Limb (tissue), 2 donors: ENCODE measurements around the gene UNK.
A peak's percentile ranks its signal among the peaks of the same experiment; 100 is the strongest.

Experiments
- DNase-seq, 2 donors: peaks; one replicate each; pipeline ENCODE4 v3.0.0-alpha.2; 2016; ENCODE audit errors: extremely low spot score in 2 of 2

The UNK gene

DNA sequence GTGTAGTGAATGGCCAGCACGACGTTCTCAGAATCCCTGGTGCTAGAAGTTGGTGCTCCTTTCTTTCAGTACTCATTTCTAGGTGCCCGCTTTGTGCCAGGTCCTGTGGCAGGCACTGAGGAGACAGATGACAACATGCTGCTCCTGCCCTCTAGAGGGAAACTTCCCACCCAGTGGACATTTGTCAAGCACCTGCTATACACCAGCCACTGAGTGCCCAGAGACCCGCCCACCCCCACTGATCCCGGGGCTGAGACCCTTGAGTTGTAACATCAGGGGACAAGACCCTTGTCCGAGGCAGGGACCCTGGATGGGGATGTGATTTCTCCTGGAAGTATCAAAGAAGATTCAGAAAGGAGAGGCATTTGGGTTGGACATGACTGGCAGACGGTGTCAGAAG is 34.5 kb downstream of the UNK start:
- DNase-seq, result no peak

DNA sequence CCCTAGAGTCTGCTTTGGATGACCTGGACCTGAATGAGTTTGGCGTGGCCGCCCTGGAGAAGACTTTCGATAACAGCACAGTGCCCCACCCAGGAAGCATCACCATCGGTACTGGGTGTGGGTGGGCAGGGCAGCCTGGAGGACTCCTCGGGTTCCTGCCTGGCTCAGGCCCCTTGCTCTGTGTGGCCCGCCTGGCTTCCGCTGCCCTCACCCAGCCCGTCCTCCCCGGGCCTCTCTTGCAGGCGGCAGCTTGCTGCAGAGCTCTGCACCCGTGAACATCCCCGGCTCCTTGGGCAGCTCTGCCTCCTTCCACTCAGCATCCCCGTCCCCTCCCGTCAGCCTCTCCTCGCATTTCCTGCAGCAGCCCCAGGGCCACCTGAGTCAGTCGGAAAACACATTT is 35.1 kb downstream of the UNK start:
- no peak for DNase-seq

DNA sequence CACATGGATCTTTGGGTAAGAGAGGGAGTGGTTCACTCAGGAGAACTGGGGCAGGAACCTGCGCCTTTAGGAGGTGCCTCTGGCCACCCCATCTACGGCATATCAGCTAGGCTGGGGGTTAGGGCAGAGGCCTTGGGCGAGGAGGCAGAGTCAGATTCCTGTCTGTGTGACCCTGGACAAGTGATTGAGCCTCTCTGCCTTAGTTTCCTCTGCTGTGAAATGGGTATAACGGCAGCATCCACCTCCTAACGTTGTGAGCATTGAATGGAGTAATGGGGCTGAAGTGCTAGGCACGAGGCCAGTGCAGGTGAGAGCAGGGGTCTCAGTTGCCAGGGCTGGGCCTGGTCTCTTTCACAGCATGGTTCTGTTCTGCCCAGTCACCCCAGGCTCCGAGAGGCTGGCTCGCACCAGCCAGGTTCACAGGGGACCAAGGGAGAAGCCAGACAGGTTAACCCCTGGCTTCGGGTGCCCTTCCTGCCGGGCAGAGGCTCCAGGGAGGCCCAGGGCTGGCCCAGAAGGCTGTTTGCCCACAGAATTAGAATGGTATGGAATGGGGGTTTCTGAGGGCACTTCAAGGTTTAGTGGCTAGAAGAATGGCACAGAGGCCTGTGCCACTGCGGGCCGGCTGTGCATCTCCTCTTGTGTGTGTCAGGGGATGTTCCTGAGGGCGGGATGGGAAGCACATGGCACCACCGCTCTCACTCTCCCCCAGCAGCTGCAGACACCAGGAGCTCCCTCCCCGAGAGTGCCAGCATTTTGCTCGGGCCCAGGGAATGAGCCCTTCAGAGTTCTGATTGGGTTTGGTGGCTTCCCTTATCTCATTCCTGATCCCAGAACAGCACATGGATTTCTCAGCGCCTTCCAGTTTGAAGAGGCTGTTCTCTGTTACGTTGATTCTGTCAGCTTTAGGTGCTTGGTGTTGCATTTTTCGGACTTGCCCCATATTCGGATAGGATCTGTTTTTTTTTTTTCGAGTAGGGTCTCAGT is 35.8 kb downstream of the UNK start:
- DNase-seq, result no peak

DNA sequence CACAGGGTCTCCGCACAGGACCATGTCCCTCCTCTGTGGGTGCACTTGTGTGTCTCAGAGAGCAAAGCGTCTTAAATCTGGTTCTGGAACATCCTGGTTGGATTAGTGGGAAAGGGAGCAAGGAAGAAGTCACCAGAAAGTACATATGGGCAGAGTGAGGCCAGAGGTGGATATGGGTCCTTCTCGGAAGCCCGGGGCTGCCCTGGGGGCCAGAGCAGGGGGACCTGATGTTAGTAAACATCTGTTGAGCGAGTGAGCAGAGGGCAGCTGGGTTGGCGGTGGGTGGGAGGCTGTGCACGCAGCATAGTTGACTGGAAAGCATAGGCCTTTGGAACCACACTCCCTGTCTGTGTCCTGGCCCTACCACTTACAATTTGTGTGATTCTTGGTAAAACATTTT is 36.9 kb downstream of the UNK start:
- no peak for DNase-seq

DNA sequence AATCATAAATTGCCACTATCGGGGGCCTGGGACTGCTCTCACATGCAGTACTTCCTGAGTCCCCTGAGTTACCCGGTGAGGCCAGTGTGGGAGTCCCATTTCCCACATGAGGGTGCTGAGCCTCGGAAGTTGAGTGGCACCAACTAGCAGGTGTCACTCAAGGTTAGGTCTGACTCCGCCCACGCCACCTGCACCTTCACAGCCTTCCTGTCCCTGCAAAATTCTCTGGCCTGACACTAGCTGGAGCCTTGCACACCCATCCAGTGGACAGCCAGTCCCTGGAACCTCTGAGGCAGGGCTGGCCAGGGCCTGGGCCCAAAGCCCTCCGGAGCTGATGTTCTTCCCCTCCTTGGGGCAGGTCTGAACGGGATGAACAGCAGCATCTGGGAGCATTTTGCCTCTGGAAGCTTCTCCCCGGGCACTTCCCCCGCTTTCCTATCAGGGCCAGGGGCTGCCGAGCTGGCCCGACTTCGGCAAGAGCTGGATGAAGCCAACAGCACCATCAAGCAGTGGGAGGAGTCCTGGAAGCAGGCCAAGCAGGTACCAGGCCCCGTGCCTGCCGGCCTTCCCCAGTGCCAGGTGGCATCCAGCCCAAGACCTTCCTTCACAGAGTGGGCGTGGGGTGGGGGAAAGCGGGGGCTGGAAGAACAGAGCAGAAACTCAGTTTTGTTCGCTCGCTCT is 37.7 kb downstream of the UNK start:
- peak in 1 of 2 donors; percentile 57 for DNase-seq

DNA sequence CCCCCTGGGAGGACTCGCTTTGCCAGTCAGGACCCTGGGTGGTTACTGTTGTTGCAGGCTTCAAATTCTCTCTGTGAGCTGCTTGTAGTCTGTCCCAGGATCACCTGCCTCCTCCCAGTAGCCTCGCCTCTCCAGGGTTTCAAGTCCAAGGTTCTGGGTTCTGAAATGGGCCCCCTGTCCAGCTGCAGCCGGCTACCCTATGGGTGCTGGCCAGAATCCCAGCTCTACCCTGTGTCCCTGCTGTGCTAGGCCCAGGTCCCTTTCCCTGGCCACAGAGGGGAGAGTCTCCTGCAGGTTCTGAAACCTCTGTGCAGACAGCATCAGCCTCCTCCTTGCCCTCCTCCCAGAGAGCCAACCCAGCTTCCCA is 38.2 kb downstream of the UNK start:
- DNase-seq, result no peak

DNA sequence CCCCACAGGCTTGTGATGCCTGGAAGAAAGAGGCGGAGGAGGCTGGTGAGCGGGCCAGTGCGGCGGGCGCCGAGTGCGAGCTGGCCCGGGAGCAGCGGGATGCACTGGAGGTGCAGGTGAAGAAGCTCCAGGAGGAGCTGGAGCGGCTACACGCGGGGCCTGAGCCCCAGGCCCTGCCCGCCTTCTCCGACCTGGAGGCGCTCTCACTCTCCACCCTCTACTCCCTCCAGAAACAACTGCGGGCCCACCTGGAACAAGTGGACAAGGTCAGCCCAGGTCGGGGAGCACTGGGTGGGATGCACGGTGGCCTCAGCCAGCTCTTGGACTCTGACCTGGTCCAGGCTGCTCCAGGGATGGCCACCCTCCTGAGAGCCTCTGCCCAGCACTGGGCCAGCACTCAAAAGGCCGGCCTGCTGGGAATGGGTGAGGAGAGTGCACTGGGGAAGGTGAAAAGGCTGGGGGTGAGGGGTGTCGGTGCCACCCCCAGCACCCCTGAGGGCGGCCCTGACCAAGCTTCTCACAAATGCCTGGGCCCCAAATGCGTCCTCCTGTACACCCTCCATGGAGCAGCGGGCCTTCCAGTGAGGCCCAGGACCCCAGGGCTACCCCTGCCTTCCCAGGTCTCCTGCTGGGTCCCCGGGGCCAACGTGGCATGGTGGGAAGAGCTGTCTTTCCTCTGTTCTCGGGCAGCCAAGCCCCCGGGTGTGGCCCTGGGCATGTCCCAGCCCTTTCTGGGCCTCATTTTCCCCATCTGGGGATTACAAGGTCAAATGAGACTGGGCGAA is 38.8 kb downstream of the UNK start:
- peak in 1 of 2 donors; percentile 29 for DNase-seq

DNA sequence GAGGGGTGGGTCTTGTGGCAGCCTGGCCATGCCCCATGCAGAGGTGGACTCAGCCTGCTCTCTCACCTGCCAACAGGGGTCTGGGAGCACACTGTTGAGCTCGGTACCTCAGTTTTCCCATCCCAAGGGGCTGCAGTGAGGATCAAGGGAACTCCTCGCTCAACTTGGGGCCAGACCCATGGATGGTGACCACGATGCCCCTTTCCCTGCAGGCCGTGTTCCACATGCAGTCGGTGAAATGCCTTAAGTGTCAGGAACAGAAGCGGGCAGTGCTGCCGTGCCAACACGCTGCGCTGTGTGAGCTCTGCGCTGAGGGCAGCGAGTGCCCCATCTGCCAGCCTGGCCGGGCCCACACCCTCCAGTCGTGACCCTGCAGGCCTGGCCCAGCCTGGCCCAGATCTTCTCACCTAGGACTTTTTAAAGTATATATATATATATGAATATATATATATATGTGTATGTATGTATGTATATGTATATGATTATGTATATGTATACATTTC is 39.5 kb downstream of the UNK start:
- DNase-seq, result peak in 1 of 2 donors; percentile 16

DNA sequence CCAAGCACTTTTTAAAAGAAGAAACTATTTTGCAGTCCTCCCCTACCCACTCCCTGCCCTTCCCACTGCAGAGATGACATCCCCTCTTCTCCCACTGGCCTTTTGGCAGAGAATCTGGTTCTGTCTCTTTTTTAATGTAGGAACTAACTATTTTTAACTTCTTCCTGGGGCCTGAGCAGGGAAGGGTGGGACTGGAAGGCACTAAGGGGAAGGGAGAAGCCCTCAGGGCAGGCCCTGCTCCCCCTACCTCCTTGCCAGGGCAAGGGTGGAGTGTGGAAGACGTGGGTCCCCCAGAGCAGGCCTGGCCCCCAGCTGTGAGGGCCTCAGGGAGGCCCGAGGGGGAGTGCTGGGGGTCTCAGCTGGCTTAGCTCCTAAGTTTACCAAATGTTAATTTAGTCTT is 40.1 kb downstream of the UNK start:
- peak; percentile 32 to 45 for DNase-seq

DNA sequence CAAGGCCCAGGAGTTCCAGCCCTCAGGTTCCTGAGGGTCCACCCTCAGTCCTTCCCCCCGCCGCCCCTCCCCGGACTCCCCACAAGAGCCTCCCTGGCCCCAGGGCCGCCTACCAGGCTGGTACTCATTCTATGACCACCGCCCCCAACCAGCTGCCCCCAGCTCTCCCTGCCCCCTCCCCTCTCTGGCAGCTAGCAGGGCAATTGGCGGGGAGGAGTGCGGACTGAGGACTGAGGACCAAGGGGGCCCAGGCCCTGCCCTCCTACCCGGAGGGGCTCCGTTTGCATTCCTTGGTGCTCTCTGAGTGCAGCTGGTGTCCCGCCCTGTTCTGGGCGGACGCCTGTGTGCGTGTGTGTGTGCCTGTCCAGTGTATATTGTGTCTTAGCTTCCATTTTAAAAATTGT is 40.5 kb downstream of the UNK start:
- peak in 1 of 2 donors; percentile 43 for DNase-seq

DNA sequence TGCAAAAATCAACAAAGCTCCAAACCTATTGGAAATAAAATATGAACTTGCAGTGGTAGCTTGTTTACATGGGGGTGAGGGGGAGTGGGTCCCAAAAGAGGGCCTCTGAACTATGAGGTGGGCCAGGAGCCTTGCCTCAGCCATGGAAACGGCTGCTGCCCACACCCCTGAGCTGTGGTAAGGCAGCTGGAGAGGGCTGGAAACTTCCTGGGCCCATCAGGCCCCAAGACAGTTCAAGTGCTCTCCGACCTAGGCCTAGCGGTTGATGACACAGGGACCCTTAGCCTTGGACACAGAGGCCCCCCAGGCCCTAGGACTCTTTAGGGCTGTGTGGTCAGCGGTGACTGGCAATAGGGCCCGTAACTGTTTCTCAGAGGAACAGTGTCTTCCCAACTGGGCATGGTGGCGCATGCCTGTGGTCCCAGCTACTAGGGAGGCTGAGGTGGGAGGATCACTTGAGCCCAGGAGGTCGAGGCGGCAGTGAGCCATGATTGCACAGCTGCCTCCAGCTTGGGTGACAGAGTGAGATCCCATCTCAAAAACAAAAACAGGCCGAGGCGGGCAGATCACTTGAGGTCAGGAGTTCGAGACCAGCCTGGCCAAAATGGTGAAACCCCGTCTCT is 41.3 kb downstream of the UNK start:
- no peak for DNase-seq

DNA sequence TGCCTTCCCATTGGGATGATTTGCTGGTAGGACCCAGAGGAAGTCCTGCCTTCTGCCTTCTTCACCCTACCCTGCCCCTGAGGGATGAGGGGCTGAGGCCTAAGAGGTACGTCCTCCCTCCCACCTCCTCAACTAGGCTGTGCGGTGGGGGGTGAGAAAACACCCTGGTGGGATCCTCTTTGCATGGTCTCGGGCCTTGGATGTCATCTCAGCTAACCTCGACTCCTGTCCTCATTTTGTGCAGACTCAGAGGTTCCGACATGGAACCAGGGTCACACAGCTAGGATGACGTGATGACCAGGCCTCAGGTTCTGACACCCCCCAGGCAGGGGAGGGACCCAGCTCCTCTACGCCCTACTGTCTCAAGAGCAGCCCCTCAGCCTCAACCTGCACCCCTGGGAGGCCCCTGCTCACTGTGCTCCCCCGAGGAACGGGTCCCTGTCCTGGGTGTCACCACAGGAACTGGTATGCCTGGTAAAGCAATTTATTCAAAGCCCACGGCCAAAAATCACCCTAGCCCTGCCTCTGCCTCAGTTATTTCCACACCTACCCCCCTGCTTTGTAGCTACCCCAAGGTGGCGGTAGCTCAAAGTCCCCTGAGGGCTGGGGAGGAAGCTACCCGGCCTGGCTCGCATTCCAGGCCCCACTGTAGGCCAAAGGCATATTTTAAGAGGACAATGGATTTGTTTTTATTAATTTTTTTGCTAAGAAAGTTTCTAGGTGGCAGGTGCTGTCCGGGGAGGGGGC is 42.1 kb downstream of the UNK start:
- DNase-seq, result no peak

DNA sequence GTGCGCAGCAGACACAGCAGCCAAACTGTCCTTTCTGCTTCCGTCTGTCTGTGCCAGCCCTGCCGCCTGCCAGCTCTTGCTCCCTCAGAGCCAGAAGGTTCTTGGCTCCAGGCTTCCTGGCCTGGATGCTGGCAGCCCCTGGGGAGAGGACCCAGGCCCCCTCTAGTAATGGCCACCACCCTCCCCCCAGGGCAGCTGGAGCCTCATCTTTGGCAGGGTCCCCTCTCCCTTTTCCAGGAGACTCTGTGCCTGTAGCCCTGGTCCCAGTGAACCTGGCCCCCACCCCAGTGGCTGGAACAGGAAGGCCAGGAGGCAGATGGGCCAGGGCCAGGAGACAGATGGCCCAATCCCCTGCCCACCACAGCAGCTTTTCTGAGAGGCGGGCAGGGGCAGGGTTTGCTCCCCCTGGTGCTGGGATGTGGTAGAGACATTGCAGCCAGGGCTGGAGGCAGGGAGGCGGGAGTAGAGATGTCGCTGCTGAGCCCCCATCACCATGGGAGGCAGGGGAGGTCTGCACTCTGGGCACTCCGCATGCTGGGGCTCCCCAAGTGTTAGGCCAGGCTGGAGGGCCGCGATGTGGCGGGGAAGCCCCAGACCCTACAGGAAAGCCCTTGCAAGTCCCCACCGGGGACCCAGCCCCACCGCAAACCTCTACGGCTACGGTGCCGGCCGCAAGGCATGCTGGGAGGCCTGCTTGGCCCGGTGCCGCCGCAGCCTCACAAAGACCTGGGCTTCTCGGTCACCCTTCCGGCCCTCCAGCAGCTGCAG is 42.9 kb downstream of the UNK start:
- DNase-seq, result peak; percentile 58 to 89

DNA sequence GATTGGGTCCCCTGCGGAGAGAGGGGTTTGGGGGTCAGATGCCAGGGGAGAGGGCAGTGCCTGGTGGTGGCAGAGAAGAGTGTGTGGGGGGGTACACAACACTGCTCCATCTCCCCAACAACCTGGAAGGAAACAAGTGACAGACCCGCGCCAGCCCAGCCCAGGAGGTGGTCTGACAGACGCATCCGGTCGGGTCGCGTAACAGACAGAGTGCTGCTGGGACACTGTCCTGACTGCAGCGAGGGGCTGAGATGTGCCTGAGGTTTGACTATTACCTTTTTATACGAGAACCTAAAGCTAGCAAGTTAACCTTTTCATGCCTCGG is 43.4 kb downstream of the UNK start:
- no peak for DNase-seq

DNA sequence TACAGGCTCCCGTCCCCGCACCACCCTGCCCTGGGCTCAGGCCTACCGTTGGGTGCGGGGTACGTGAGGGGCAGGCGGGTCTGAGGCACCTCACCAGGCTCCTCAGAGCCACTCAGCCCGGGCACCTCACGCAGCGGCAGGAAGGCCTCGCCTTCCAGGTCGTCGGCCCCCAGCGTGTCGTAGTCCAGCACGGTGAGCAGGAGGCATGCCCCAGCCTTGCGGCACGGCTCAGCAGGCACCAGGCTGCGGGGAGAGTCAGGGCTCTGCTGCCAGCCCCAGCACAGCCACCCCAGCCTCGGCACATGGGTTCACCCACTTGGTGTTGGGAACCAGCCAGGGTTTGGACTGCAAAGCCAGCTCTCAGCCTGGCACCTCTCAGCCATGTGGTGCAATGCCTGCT is 44.1 kb downstream of the UNK start:
- DNase-seq, result no peak

DNA sequence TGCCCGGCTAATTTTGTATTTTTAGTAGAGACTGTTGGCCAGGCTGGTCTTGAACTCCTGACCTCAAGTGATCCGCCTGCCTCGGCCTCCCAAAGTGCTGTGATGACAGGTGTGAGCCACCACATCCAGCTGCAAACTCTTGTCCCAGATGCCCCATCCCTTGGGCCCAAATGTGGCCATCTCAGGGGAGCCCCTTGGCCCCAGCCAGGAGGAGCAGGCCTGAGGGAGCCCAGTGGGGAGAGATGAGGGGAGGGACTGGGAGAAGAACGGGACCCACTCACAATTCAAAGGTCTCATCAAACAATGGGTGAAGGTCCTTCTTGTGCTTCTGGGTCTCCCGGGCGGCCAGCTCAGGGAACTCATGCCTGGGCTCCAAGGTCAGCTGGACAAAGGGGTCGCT is 45.1 kb downstream of the UNK start:
- DNase-seq, result no peak

DNA sequence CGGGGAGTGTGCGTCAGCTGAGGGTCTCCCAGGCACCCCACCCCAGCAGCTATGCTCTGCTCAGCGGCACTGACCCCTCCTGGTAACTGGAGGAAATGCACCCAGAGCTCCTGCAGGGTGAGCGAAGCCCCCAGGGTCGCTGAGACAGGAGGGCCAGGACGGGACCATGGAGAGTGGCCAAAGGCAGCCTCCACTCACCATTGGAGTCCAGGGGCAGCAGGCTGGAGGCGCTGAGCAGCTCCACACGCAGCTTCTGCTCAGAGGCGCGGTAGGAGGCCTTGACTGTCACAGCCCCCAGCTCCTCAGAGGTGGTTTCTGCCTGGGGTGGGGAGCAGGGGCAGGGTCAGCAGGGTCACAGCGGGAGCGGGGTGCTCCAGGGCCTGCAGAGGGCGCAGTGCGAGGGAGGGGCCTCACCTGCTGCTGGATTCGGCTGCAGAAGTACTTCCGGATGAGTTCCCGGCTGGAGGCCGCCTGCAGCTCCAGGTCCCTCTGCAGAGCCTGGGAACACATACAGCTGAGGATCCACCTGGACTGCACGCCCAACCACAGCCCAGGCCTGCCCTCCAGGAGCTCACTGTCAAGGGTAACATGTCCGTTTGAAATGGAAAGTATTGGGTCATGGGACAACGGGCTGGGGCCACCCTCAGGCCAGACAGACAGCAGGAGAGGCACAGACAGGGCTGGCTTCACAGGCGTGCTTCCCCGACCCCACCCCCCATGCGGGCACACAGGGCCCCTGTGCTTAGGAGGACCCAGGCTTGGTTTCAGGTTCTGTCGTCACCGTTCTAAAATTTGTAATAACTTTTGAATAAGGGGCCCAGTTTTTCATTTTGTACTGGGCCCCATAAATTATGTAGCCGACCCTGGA is 45.8 kb downstream of the UNK start:
- no peak for DNase-seq

DNA sequence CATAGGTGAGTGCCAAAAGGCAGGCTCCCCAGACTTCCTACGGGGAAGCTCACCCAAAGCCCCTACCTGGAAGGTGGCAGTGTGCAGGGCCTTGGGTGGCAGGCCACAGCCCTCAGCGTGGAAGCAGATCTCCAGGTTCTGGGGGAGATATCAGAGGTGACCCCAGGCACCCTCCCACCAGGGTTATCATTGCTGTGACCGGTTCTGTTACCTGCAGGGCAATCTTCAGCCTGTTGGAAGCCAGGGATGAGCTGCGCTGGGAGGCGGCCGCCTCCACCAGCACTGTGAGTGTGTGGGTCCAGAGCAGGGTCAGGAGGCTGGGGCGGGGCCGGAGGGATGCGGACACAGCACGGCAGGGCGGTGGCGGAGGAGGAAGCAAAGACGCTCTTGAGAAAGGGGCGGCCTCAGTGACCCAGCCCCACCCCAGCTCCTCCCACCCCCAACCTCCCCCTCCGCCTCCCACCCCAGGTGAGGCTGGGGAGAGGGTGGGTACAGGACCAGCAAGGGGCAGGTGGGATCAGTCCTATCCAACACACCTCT is 46.5 kb downstream of the UNK start:
- no peak for DNase-seq

DNA sequence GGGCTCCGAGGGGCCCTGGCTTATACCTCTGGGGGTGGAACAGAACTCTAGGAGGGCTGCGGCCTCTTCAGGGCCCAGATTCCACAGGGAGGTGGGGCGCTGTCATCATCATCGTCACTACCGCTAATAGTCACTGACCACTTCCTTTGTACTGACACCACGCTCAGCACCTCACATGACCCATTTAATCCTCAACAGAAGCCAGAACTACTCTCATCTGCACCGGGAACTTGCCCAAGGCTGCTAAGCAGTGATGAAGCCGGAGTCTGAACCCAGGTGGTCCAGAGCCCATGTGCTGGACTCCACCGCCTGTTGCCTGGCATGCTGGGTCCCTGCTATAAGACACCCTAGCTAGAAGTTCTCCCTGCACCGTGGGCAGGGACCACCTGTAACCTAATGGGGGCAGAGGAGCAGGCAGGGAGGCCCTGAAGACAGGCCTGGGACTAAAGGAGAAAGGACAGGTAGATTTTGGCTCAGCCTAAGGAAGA is 47.6 kb downstream of the UNK start:
- no peak for DNase-seq
